ENCODE data around the gene EIF4E2.

The EIF4E2 gene

DNA sequence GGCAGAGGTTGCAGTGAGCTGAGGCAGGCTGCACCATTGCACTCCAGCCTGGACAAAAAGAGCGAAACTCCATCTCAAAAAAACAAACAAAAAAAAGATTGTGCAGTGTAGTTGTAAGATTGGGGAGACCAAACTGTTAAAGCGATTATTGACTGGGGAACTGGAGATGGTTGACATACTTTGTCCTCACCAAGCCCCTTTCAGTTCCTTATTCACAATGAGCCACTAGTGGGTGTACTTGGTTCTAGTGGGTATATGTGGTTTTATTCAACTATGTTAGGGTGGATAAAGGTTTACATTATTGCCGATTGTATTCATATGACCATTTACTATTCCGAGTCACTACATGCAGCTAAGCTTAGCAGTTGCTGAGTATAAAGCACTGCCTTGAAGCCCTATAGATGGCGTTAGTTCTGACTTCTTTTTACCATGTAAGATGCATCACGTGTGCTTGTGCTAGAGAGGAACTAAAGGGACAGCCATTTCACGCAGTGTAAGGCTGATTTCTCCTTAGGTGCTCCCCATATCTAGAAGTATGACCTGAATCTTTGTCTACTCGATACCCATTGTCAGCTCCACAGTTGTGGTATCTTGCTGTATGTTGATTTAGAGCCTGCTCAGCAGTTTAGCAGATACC is 12.1 kb downstream of the EIF4E2 start:
- Histone ChIP-seq H3K4me2 (ENCODE audit: low read depth, low read length) (no peak overlapping the region), H3K79me2 (ENCODE audit: low read length) (0 out of 2 replicates have a peak, but pooled peaks cover under 1% of the 10 kb centered on the region), H2AFZ (ENCODE audit: low read length) (no peak overlapping the region), H3K27ac (ENCODE audit: low read length) (no peak overlapping the region), H4K20me1 (ENCODE audit: insufficient read depth, low read length) (no peaks in the 10 kb centered on the region), H3K27me3 (replicated peaks; ENCODE audit: insufficient read depth, low read length) (no peaks in the 10 kb centered on the region), H3K4me3 (ENCODE audit: low read length) (no peak overlapping the region), H3K36me3 (replicated peaks; ENCODE audit: insufficient read depth, low read length) (no peaks in the 10 kb centered on the region; the same call in 1 of the 2 replicates), H3K9me2 (replicated peaks; ENCODE audit: insufficient read depth, low read length) (no peaks in the 10 kb centered on the region), H3K9me3 (replicated peaks; ENCODE audit: insufficient read depth, low read length) (no peaks in the 10 kb centered on the region), H3K4me1 (ENCODE audit: low read length) (no peaks in the 10 kb centered on the region), H3F3A (ENCODE audit: insufficient read depth, low read length) (no peaks in the 10 kb centered on the region), H3K9ac (ENCODE audit: low read length) (no peak overlapping the region)
- TF ChIP-seq EZH2phosphoT487 (IDR thresholded peaks at IDR 0.05; ENCODE audit: low read length): no peak
- TF ChIP-seq EZH2 (optimal IDR thresholded peaks at IDR 0.05; ENCODE audit: low read depth, low read length): no peak
- TF ChIP-seq, protein P1, sequence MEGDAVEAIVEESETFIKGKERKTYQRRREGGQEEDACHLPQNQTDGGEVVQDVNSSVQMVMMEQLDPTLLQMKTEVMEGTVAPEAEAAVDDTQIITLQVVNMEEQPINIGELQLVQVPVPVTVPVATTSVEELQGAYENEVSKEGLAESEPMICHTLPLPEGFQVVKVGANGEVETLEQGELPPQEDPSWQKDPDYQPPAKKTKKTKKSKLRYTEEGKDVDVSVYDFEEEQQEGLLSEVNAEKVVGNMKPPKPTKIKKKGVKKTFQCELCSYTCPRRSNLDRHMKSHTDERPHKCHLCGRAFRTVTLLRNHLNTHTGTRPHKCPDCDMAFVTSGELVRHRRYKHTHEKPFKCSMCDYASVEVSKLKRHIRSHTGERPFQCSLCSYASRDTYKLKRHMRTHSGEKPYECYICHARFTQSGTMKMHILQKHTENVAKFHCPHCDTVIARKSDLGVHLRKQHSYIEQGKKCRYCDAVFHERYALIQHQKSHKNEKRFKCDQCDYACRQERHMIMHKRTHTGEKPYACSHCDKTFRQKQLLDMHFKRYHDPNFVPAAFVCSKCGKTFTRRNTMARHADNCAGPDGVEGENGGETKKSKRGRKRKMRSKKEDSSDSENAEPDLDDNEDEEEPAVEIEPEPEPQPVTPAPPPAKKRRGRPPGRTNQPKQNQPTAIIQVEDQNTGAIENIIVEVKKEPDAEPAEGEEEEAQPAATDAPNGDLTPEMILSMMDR (IDR thresholded peaks at IDR 0.05; ENCODE audit: low read length): no peak
- DNase-seq: no peak

DNA sequence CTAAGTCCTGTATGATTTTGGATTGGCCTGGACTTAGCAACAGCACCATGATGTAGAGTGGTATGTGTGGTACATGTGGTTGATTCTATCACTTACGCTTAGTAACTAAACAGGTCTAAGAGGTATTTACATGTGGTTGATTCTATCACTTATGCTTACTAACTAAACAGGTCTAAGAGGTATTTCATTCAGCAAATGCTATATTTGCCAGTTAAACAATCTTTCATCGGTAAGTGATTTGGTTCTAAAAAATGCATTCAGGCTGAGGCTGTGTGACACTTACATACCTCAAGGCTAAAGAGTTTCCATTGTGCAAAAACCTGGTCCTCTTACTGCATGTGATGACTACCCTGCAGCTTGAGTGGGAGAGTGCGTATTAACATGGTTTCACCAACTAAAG is 13.1 kb downstream of the EIF4E2 start:
- Histone ChIP-seq H4K20me1 (ENCODE audit: insufficient read depth, low read length) (no peaks in the 10 kb centered on the region), H3K9me2 (replicated peaks; ENCODE audit: insufficient read depth, low read length) (no peaks in the 10 kb centered on the region), H3K4me2 (ENCODE audit: low read depth, low read length) (no peak overlapping the region), H3K27me3 (replicated peaks; ENCODE audit: insufficient read depth, low read length) (no peaks in the 10 kb centered on the region), H3K4me3 (ENCODE audit: low read length) (no peak overlapping the region), H3F3A (ENCODE audit: insufficient read depth, low read length) (no peaks in the 10 kb centered on the region), H3K79me2 (ENCODE audit: low read length) (no peaks in the 10 kb centered on the region), H3K36me3 (replicated peaks; ENCODE audit: insufficient read depth, low read length) (peaks cover 3% of the 10 kb centered on the region; the same call in 1 of the 2 replicates), H3K4me1 (ENCODE audit: low read length) (no peaks in the 10 kb centered on the region), H3K27ac (ENCODE audit: low read length) (no peak overlapping the region), H3K9ac (ENCODE audit: low read length) (no peak overlapping the region), H2AFZ (ENCODE audit: low read length) (no peak overlapping the region), H3K9me3 (replicated peaks; ENCODE audit: insufficient read depth, low read length) (no peaks in the 10 kb centered on the region)
- TF ChIP-seq, protein P1 (IDR thresholded peaks at IDR 0.05; ENCODE audit: low read length): no peak
- no peak for TF ChIP-seq EZH2phosphoT487 (IDR thresholded peaks at IDR 0.05; ENCODE audit: low read length)
- no peak for DNase-seq

DNA sequence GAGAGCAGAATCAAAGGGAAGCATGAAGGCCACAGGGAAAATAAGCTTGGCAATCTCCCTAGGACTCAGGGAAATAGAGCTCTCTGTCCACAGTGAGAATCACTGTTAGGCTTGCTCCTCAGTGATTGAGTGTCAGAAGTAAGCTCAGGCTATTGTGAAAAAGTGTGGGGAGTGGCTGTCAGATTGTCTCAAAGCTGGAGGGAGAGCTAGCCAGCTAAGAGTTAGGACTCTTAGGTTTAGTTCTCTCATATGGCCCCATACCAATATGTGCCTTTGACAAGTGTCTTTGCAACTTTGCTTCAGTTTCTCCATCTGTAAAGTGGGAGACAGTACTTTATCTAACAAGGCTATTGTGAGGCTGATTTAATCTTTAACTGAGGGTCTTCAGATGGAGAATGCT is 17.2 kb downstream of the EIF4E2 start:
- H3K27me3 ChIP-seq (replicated peaks; ENCODE audit: insufficient read depth, low read length): no peaks in the 10 kb centered on the region
- H3F3A ChIP-seq (ENCODE audit: insufficient read depth, low read length): no peaks in the 10 kb centered on the region
- no peaks in the 10 kb centered on the region for H4K20me1 ChIP-seq (ENCODE audit: insufficient read depth, low read length)
- H3K4me2 ChIP-seq (ENCODE audit: low read depth, low read length): no peak overlapping the region
- no peak overlapping the region for H3K4me3 ChIP-seq (ENCODE audit: low read length)
- peaks cover 3% of the 10 kb centered on the region; the same call in 1 of the 2 replicates for H3K36me3 ChIP-seq (replicated peaks; ENCODE audit: insufficient read depth, low read length)
- no peak overlapping the region for H3K9ac ChIP-seq (ENCODE audit: low read length)
- H3K79me2 ChIP-seq (ENCODE audit: low read length): no peaks in the 10 kb centered on the region
- no peaks in the 10 kb centered on the region for H3K9me3 ChIP-seq (replicated peaks; ENCODE audit: insufficient read depth, low read length)
- H3K9me2 ChIP-seq (replicated peaks; ENCODE audit: insufficient read depth, low read length): no peaks in the 10 kb centered on the region
- no peak overlapping the region for H2AFZ ChIP-seq (ENCODE audit: low read length)
- H3K4me1 ChIP-seq (ENCODE audit: low read length): no peaks in the 10 kb centered on the region
- no peak for DNase-seq
- TF ChIP-seq EZH2 (optimal IDR thresholded peaks at IDR 0.05; ENCODE audit: low read depth, low read length) (no peak), EZH2phosphoT487 (IDR thresholded peaks at IDR 0.05; ENCODE audit: low read length) (no peak)
- TF ChIP-seq, protein P1 (IDR thresholded peaks at IDR 0.05; ENCODE audit: low read length): no peak
- H3K27ac ChIP-seq (ENCODE audit: low read length): no peak overlapping the region
